AG09319 (cell line): ENCODE data around the gene ZNF687.

Source experiments
- DNase-seq: peaks from one replicate; pipeline ENCODE4 v3.0.0-alpha.2; 2010; ENCODE audit warnings: low read depth; ENCODE audit errors: extremely low read depth
- TF ChIP-seq, protein P1 (sequence below): IDR thresholded peaks from 2 replicates; pipeline ENCODE4 v1.5.1; 2011; ENCODE audit warnings: low read depth, mild to moderate bottlenecking, inconsistent platforms, low read length, moderate library complexity

ZNF687 gene

DNA sequence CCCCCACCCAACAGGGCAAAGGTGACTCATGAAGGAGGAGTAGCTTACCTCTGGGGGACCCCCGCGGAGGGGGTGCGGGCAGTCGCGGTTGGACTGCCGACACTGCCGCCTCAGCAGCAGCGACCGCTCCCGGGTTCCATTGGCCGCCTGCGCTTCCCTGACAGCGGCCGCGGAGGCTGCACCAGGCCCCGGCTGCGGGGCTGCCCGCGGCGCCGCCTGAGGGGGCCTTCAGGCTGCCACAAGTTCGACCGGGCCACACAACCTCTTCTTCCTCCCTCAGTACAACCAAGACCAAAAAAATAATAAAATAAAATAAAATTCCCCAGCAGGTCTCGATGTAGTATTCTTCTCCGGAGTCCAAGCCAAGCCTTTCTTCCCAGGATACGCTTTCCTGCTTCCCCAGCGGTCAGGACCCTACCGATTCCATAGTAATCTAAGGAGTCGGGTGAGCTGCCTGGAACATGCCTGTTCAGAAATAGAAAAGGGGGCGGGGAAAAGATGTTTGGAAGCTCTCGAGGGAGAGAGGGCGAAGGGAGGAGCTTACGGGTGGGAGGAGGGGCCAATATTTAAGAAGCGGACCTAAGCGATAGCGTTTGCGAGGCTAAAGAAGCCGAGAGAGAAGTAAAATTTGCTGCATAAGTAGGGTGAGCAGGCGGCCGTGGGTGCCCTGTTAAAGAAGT lies 45.3 kb downstream of the ZNF687 start, which contains the start of gene PI4KB:
Gene PI4KB (minus strand): TSS at position 194 of the 680 bp plus-strand sequence. CDS start 10,935 bp downstream, outside the sequence.
- TF ChIP-seq, protein P1, sequence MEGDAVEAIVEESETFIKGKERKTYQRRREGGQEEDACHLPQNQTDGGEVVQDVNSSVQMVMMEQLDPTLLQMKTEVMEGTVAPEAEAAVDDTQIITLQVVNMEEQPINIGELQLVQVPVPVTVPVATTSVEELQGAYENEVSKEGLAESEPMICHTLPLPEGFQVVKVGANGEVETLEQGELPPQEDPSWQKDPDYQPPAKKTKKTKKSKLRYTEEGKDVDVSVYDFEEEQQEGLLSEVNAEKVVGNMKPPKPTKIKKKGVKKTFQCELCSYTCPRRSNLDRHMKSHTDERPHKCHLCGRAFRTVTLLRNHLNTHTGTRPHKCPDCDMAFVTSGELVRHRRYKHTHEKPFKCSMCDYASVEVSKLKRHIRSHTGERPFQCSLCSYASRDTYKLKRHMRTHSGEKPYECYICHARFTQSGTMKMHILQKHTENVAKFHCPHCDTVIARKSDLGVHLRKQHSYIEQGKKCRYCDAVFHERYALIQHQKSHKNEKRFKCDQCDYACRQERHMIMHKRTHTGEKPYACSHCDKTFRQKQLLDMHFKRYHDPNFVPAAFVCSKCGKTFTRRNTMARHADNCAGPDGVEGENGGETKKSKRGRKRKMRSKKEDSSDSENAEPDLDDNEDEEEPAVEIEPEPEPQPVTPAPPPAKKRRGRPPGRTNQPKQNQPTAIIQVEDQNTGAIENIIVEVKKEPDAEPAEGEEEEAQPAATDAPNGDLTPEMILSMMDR: no peak
- DNase-seq: peak; percentile 94

DNA sequence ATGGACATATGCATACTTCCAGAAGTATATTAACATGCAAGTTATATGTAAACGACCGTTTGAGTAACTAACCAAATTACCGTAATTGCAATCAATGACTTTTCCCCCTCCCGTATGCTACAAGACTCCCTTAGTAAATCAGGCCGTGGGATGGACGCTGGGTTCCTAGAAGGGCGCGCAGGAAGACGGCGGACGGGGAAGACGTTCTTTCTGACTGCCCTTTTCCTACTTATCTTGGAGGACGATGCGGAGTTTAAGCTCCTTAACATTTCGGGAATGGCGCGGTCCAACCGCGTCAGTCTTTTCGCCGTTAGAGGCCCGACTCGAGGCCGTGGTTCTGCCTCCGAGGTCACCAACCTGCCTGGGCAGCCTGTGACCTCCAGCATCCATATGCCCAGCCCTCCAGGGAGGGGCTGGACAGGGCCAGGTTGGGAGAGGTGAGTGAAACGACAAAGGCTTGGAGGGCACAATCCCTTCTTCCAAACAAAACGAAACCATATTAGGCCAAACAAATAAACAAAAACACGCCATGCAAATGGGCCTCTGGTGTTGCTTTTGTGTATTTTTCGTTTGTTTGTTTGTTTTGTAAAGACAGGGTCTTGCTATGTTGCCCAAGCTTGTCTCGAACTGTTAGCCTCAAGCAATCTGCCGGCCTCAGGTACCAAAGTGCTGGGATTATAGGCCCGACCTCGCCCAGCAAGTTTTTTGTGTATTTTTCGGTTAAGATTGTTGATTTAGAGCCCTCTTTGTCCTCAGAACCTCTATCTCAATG lies 46.0 kb downstream of the ZNF687 start:
- TF ChIP-seq, protein P1: no peak
- DNase-seq: no peak

DNA sequence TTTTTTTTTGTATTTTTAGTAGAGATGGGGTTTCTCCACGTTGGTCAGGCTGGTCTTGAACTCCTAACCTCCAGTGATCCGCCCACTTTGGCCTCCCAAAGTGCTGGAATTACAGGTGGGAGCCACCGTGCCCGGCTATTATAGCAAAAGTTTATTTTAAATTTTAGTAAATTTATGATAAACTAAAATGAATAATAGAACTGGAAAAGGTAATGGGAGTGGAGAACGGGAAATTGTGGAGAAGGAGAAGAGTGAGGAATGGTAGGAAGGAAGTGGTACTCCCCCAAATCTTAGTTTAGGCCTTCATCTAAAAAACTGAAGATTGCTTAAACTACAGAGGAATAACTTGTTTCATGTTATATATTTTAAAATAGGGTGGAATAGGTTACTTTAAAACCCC lies 52.7 kb downstream of the ZNF687 start:
- DNase-seq: no peak
- TF ChIP-seq, protein P1: no peak

DNA sequence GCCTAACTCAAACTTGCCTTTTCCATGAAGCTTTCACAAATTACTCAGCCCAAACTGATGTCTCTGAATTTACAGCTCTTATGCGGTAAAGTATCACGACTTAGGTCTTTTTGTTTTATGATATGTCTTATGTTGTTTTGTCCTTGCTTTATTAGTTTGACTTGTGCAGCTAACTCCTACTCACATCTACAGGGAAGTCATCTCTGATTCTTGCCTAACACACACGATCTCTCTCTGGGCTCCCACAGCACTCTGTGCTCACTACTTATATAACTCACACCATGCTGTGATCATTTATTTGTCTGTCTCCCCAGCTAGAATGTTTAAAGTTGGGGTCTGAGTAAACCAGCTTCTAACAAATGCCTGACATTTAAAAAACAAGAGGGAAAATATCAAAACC lies 54.5 kb downstream of the ZNF687 start:
- TF ChIP-seq, protein P1: no peak
- DNase-seq: no peak

DNA sequence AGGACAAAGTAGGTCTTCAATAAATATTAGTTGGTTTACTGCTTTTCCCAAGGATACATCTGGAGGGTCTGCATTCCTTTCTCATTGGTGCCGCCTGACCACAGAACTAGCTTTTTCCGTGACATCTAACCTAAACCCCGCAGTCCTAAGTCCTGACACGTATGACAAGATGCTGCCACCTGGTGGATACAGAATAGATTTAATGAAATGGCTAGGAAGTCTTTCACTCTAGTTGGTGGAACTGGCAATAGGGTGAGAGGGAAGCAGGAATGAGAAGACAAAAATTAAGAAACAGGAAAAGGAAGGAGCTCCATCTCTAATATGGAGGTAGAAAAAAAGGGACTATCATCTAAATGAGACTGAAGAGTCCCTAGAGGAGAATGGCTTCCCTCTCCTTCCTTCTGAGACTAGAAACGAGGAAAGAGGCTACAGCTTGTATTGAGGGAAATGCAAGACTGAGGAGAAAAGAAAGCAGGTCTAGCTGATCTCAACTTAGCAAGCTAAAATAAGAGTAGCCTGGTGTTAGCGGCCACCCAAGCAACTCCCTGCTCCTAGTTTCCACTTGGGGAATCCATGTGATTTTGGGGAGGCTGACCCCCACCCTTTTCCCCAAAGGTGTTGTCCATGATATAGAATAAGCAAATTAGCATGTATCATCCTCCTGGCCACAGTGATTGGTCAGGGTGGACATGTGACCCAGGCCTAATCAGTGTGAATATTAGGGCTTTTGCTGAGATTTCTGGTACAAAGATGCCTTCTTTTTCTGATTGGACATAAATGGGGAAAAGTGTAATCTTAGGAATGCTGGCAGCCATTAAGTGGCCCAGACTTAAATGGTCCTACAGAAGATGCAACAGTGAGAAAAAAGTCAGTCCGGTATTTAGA lies 59.0 kb downstream of the ZNF687 start:
- DNase-seq: peak; percentile 41
- TF ChIP-seq, protein P1: peak; percentile 52
